Skeletal muscle tissue (tissue), 4 donors: Measurements from ENCODE around the gene RING1. TPM values are rescaled to one million over a fixed set of nuclear protein-coding genes. Genes with fewer than 3 reads are reported as not detected.

Experiments
- H3K27ac ChIP-seq: one replicate; pipeline ENCODE4 v1.7.0; 2013; ENCODE audit warnings: mild to moderate bottlenecking, low read depth, low read length, inconsistent platforms
- H3K27me3 ChIP-seq, 3 donors: one replicate each; pipeline ENCODE4 v1.7.0; 2013; ENCODE audit warnings: low read length in 3 of 3; ENCODE audit not compliant: control insufficient read depth in 3 of 3, insufficient read depth in 3 of 3
- H3K36me3 ChIP-seq, 3 donors: one replicate each; pipeline ENCODE4 v1.7.0; 2013; ENCODE audit warnings: low read length in 3 of 3; ENCODE audit not compliant: control insufficient read depth in 3 of 3, insufficient read depth in 3 of 3
- H3K4me1 ChIP-seq, 3 donors: one replicate each; pipeline ENCODE4 v1.7.0; 2013; ENCODE audit warnings: low read length in 3 of 3, mild to moderate bottlenecking in 3 of 3; ENCODE audit not compliant: control insufficient read depth in 3 of 3, insufficient read depth in 3 of 3
- H3K4me3 ChIP-seq, 3 donors: one replicate each; pipeline ENCODE4 v1.7.0; 2013; ENCODE audit warnings: low read length in 3 of 3
- H3K9ac ChIP-seq, 3 donors: one replicate each; pipeline ENCODE4 v1.7.0; 2013; ENCODE audit warnings: low read length in 3 of 3, mild to moderate bottlenecking in 3 of 3, moderate library complexity in 2 of 3, low read depth in 1 of 3
- H3K9me3 ChIP-seq, 3 donors: one replicate each; pipeline ENCODE4 v1.7.0; 2013; ENCODE audit warnings: low read length in 3 of 3; ENCODE audit not compliant: control insufficient read depth in 3 of 3
- total RNA-seq: library from RNA; depleted of rRNA; stranded (reverse); fragments of >200 nt; gene quantifications from one replicate; pipeline ENCODE4 v1.2.3, GENCODE V29; 2014
- donor health status: Osteomylitis.

Gene RING1
- total RNA-seq, 1 donor from 2014 or later: 20.4 TPM

- peak overlapping the region; percentile 66 for H3K27ac ChIP-seq
These were observed 2.9 kb upstream of the RING1 start for GRCh38 chr6:33205191-33206026.

GRCh38 chr6:33206027-33206863, 2.1 kb upstream of the RING1 start:
- H3K9ac ChIP-seq: peak overlapping the region in 1 of 3 donors; percentile 40
- H3K36me3 ChIP-seq: peaks cover 37 to 46% (median 41%) of the 10 kb centered on the region in 3 donors
- no peaks in the 10 kb centered on the region for H3K9me3 ChIP-seq
- H3K27me3 ChIP-seq: no peaks in the 10 kb centered on the region
- no peak overlapping the region for H3K4me3 ChIP-seq
- peaks cover 31 to 56% (median 41%) of the 10 kb centered on the region in 3 donors for H3K4me1 ChIP-seq
- no peak overlapping the region for H3K27ac ChIP-seq

More at GRCh38 chr6:33205191-33206026, 2.9 kb upstream of the RING1 start:
- Histone ChIP-seq H3K9me3 (no peaks in the 10 kb centered on the region), H3K9ac (peak overlapping the region; percentile 90 to 96 (median 91)), H3K4me3 (peak overlapping the region; percentile 83 to 93 (median 91)), H3K4me1 (peaks cover 32 to 58% (median 42%) of the 10 kb centered on the region in 3 donors), H3K36me3 (peaks cover 30 to 43% (median 40%) of the 10 kb centered on the region in 3 donors), H3K27me3 (no peaks in the 10 kb centered on the region)

- Histone ChIP-seq H3K36me3 (peaks cover 36 to 42% (median 39%) of the 10 kb centered on the region in 3 donors), H3K27me3 (no peaks in the 10 kb centered on the region), H3K4me1 (peaks cover 23 to 49% (median 33%) of the 10 kb centered on the region in 3 donors), H3K27ac (no peak overlapping the region), H3K9ac (peak overlapping the region; percentile 96 to 100 (median 98)), H3K9me3 (no peaks in the 10 kb centered on the region), H3K4me3 (peak overlapping the region; percentile 82 to 88 (median 88))
These were observed 1.3 kb upstream of the RING1 start for GRCh38 chr6:33206864-33207551.

GRCh38 chr6:33207552-33208090, 679 bp upstream of the RING1 start:
- Histone ChIP-seq H3K4me3 (peak overlapping the region; percentile 82 to 88 (median 88)), H3K27ac (peak overlapping the region; percentile 95), H3K27me3 (no peaks in the 10 kb centered on the region)

GRCh38 chr6:33209856-33210255, 1.6 kb downstream of the RING1 start:
- Histone ChIP-seq H3K9ac (no peak overlapping the region), H3K27ac (no peak overlapping the region), H3K27me3 (peaks cover 0 to 12% (median 0%) of the 10 kb centered on the region in 3 donors), H3K9me3 (no peaks in the 10 kb centered on the region), H3K36me3 (peaks cover 16 to 24% (median 20%) of the 10 kb centered on the region in 3 donors), H3K4me3 (no peak overlapping the region), H3K4me1 (peaks cover 22 to 38% (median 30%) of the 10 kb centered on the region in 3 donors)

More at GRCh38 chr6:33207552-33208090, 679 bp upstream of the RING1 start:
- Histone ChIP-seq H3K9ac (peak overlapping the region; percentile 96 to 100 (median 98)), H3K4me1 (peaks cover 20 to 43% (median 27%) of the 10 kb centered on the region in 3 donors), H3K9me3 (no peaks in the 10 kb centered on the region), H3K36me3 (peaks cover 30 to 39% (median 34%) of the 10 kb centered on the region in 3 donors)

- peaks cover 15 to 29% (median 21%) of the 10 kb centered on the region in 3 donors for H3K4me1 ChIP-seq
- peaks cover 16 to 24% (median 20%) of the 10 kb centered on the region in 3 donors for H3K36me3 ChIP-seq
- H3K9me3 ChIP-seq: no peaks in the 10 kb centered on the region
- H3K4me3 ChIP-seq: no peak overlapping the region
- no peak overlapping the region for H3K27ac ChIP-seq
- peaks cover 0 to 12% (median 0%) of the 10 kb centered on the region in 3 donors for H3K27me3 ChIP-seq
- H3K9ac ChIP-seq: no peak overlapping the region
These were observed 2.8 kb downstream of the RING1 start for GRCh38 chr6:33211136-33211535.

GRCh38 chr6:33211666-33212422, 3.5 kb downstream of the RING1 start:
- H3K27me3 ChIP-seq: peaks cover 0 to 12% (median 0%) of the 10 kb centered on the region in 3 donors
- H3K4me1 ChIP-seq: peaks cover 15 to 29% (median 21%) of the 10 kb centered on the region in 3 donors
- H3K27ac ChIP-seq: no peak overlapping the region
- no peak overlapping the region for H3K4me3 ChIP-seq
- H3K9ac ChIP-seq: no peak overlapping the region
- peaks cover 16 to 24% (median 20%) of the 10 kb centered on the region in 3 donors for H3K36me3 ChIP-seq
- no peaks in the 10 kb centered on the region for H3K9me3 ChIP-seq

GRCh38 chr6:33212857-33213165, 4.5 kb downstream of the RING1 start:
- no peaks in the 10 kb centered on the region for H3K9me3 ChIP-seq
- peaks cover 15 to 23% (median 18%) of the 10 kb centered on the region in 3 donors for H3K4me1 ChIP-seq
- no peak overlapping the region for H3K27ac ChIP-seq
- peaks cover 16 to 24% (median 20%) of the 10 kb centered on the region in 3 donors for H3K36me3 ChIP-seq
- H3K4me3 ChIP-seq: peak overlapping the region; percentile 65 to 75 (median 66)
- peaks cover 0 to 12% (median 0%) of the 10 kb centered on the region in 3 donors for H3K27me3 ChIP-seq
- peak overlapping the region; percentile 53 to 79 (median 64) for H3K9ac ChIP-seq
